HEK293 (cell line): ENCODE data around the gene SLC39A7.
A peak's percentile ranks its signal among the peaks of the same experiment; 100 is the strongest.

ENCODE experiments used
- CTCF ChIA-PET: fragments of 350-600 bp; formaldehyde crosslinking; extraction: SDS; loops from one replicate; lab custom pipeline; 2021; ENCODE audit warnings: antibody characterized with exemption; lab: Yijun Ruan, JAX
- POLR2A ChIA-PET: fragments of 300-600 bp; formaldehyde crosslinking; extraction: SDS; loops from one replicate; lab custom pipeline; 2020; ENCODE audit warnings: antibody characterized with exemption, inconsistent platforms; lab: Yijun Ruan, JAX
- H3K27ac ChIP-seq: fragments of 200-500 bp; sonication (Bioruptor generic); 2 replicates; pipeline ENCODE4 v1.5.1; 2014; ENCODE audit warnings: low read depth, low read length, control low read depth, inconsistent platforms; ENCODE audit errors: extremely low read depth
- H3K36me3 ChIP-seq, 2 experiments: fragments of 200-500 bp in 1 of 2; sonication (Bioruptor generic) in 1 of 2; 1 replicate in 1 of 2; 2 replicates in 1 of 2; pipeline ENCODE4 v1.5.1; 2014 to 2017; ENCODE audit warnings: inconsistent platforms in 2 of 2, low read length in 2 of 2; ENCODE audit not compliant: control insufficient read depth in 2 of 2, insufficient read depth in 1 of 2
- H3K4me1 ChIP-seq: fragments of 200-500 bp; sonication (Bioruptor generic); 2 replicates; pipeline ENCODE4 v1.5.1; 2014; ENCODE audit warnings: mild to moderate bottlenecking, low read length, inconsistent platforms; ENCODE audit not compliant: control insufficient read depth, insufficient read depth
- H3K4me3 ChIP-seq: 2 replicates; pipeline ENCODE4 v1.5.1; 2011; ENCODE audit warnings: low read depth, mild to moderate bottlenecking, control low read depth, low read length, moderate library complexity
- H3K9me3 ChIP-seq: fragments of 200-500 bp; sonication (Bioruptor generic); 2 replicates; pipeline ENCODE4 v1.5.1; 2014; ENCODE audit warnings: low read depth, low read length, inconsistent platforms; ENCODE audit not compliant: control insufficient read depth, insufficient read depth
- BCL6B ChIP-seq: fragments of 450-650 bp; formaldehyde crosslinking; IDR thresholded peaks from 2 replicates; pipeline ENCODE4 v1.5.1; 2017; ENCODE audit warnings: missing biosample characterization, missing genetic modification characterization
- GLI2 ChIP-seq: fragments of 450-650 bp; formaldehyde crosslinking; IDR thresholded peaks from 2 replicates; pipeline ENCODE4; 2017; ENCODE audit warnings: missing biosample characterization, missing genetic modification characterization, low read depth, borderline replicate concordance
- KLF16 ChIP-seq: fragments of 450-650 bp; formaldehyde crosslinking; IDR thresholded peaks from 2 replicates; pipeline ENCODE4 v1.5.1; 2017; ENCODE audit warnings: missing biosample characterization, missing genetic modification characterization
- OSR2 ChIP-seq: fragments of 450-650 bp; formaldehyde crosslinking; IDR thresholded peaks from 2 replicates; pipeline ENCODE4 v1.5.1; 2016; ENCODE audit warnings: missing biosample characterization, missing genetic modification characterization
- PRDM1 ChIP-seq: fragments of 450-650 bp; formaldehyde crosslinking; IDR thresholded peaks from 2 replicates; pipeline ENCODE4; 2016; ENCODE audit warnings: missing biosample characterization, missing genetic modification characterization
- PRDM2 ChIP-seq: fragments of 450-650 bp; formaldehyde crosslinking; IDR thresholded peaks from 2 replicates; pipeline ENCODE4 v1.5.1; 2016; ENCODE audit warnings: missing biosample characterization, missing genetic modification characterization, borderline replicate concordance
- REPIN1 ChIP-seq: fragments of 450-650 bp; formaldehyde crosslinking; IDR thresholded peaks from 2 replicates; pipeline ENCODE4 v1.5.1; 2017; ENCODE audit warnings: missing biosample characterization, missing genetic modification characterization, low read depth
- SETDB1 ChIP-seq: IDR thresholded peaks from one replicate; pipeline ENCODE4 v1.6.1; 2017; ENCODE audit warnings: mild to moderate bottlenecking, low read length, moderate library complexity, mixed read lengths; ENCODE audit not compliant: insufficient read length
- TSHZ1 ChIP-seq: fragments of 450-650 bp; formaldehyde crosslinking; IDR thresholded peaks from 2 replicates; pipeline ENCODE4 v1.5.1; 2016; ENCODE audit warnings: missing biosample characterization, missing genetic modification characterization, borderline replicate concordance
- ZBTB20 ChIP-seq: fragments of 450-650 bp; formaldehyde crosslinking; IDR thresholded peaks from 2 replicates; pipeline ENCODE4 v1.5.1; 2016; ENCODE audit warnings: missing biosample characterization, missing genetic modification characterization
- ZIC2 ChIP-seq: fragments of 450-650 bp; formaldehyde crosslinking; IDR thresholded peaks from 2 replicates; pipeline ENCODE4 v1.5.1; 2016; ENCODE audit warnings: missing biosample characterization, missing genetic modification characterization
- ZNF174 ChIP-seq: fragments of 450-650 bp; formaldehyde crosslinking; IDR thresholded peaks from 2 replicates; pipeline ENCODE4 v1.5.0; 2017; ENCODE audit warnings: missing biosample characterization, mild to moderate bottlenecking, missing genetic modification characterization
- ZNF223 ChIP-seq: fragments of 450-650 bp; formaldehyde crosslinking; IDR thresholded peaks from 2 replicates; pipeline ENCODE4 v1.5.1; 2016; ENCODE audit warnings: missing biosample characterization, missing genetic modification characterization
- ZNF302 ChIP-seq: fragments of 450-650 bp; formaldehyde crosslinking; IDR thresholded peaks from 2 replicates; pipeline ENCODE4 v1.5.1; 2016; ENCODE audit warnings: missing biosample characterization, missing genetic modification characterization, low read depth
- ZNF335 ChIP-seq: fragments of 450-650 bp; formaldehyde crosslinking; conservative IDR thresholded peaks from 2 replicates; pipeline ENCODE4 v1.5.1; 2016; ENCODE audit warnings: missing biosample characterization, missing genetic modification characterization
- ZNF366 ChIP-seq: fragments of 450-650 bp; formaldehyde crosslinking; conservative IDR thresholded peaks from 2 replicates; pipeline ENCODE4 v1.5.1; 2016; ENCODE audit warnings: missing biosample characterization, missing genetic modification characterization
- ZNF449 ChIP-seq: fragments of 450-650 bp; formaldehyde crosslinking; IDR thresholded peaks from 2 replicates; pipeline ENCODE4 v1.5.1; 2017; ENCODE audit warnings: missing biosample characterization, mild to moderate bottlenecking, missing genetic modification characterization, moderate library complexity
- ZNF521 ChIP-seq: fragments of 450-650 bp; formaldehyde crosslinking; IDR thresholded peaks from 2 replicates; pipeline ENCODE4 v1.5.1; 2017; ENCODE audit warnings: missing biosample characterization, mild to moderate bottlenecking, missing genetic modification characterization
- ZNF558 ChIP-seq: fragments of 450-650 bp; formaldehyde crosslinking; IDR thresholded peaks from 2 replicates; pipeline ENCODE4 v1.5.1; 2016; ENCODE audit warnings: missing biosample characterization, missing genetic modification characterization
- ZNF571 ChIP-seq: fragments of 450-650 bp; formaldehyde crosslinking; IDR thresholded peaks from 2 replicates; pipeline ENCODE4 v1.5.0; 2017; ENCODE audit warnings: missing biosample characterization, missing genetic modification characterization

SLC39A7 gene

GRCh38 chr6:33189625-33190448, 10.8 kb upstream of the SLC39A7 start:
- CTCF ChIA-PET = interaction anchor here (1.4 to 2.5 kb wide), 4 partner anchors 8 to 64 kb away, joined by 6 to 10 read pairs (median 8); no protein-coding TSS in a partner anchor
- no peak for TF ChIP-seq KLF16 (tag by site-specific recombination)
- TF ChIP-seq BCL6B (tag by site-specific recombination) = no peak
- TF ChIP-seq ZNF521 (tag by site-specific recombination) = no peak; the same call in 1 of the 2 replicates
- TF ChIP-seq ZNF449 = no peak
- TF ChIP-seq ZNF174 = no peak
- no peak for TF ChIP-seq ZNF335
- no peak for TF ChIP-seq OSR2 (tag by site-specific recombination)
- no peak for TF ChIP-seq ZNF223 (tag by site-specific recombination)
- TF ChIP-seq SETDB1 = no peak
- no peak for TF ChIP-seq REPIN1
- no peak for TF ChIP-seq ZNF558
- no peak for TF ChIP-seq ZNF302
- no peak for TF ChIP-seq GLI2 (tag by site-specific recombination)
- no peak for TF ChIP-seq TSHZ1 (tag by site-specific recombination)
- 0 out of 2 replicates have a peak, but pooled peaks have one; percentile 47 for TF ChIP-seq ZNF571 (tag by site-specific recombination)
- no peak for TF ChIP-seq PRDM2 (tag by site-specific recombination)
- TF ChIP-seq ZNF366 (tag by site-specific recombination) = peak; percentile 93
- no peak for TF ChIP-seq ZBTB20 (tag by site-specific recombination)
- TF ChIP-seq PRDM1 (tag by site-specific recombination) = peak; percentile 68; the same call in 1 of the 2 replicates
- TF ChIP-seq ZIC2 (tag by site-specific recombination) = no peak
- H3K27ac ChIP-seq = no peak overlapping the region
- peaks cover 3% of the 10 kb centered on the region; the same call in 1 of the 2 replicates for H3K4me1 ChIP-seq
- H3K9me3 ChIP-seq = no peaks in the 10 kb centered on the region
- H3K4me3 ChIP-seq = no peak overlapping the region
- peaks cover 0 to 13% of the 10 kb centered on the region in 2 experiments; a peak in 1 of 3 replicates for H3K36me3 ChIP-seq
- POLR2A ChIA-PET = interaction anchor here (0.7 to 1.5 kb wide), 4 partner anchors 10 to 218 kb away, joined by 3 to 6 read pairs (median 3); partner anchors contain the start of gene RING1
